SK-N-SH (cell line): ENCODE results near the gene HLA-DQA1.

ENCODE experiments used
- POLR2AphosphoS5 ChIP-seq: IDR thresholded peaks from 2 replicates; pipeline ENCODE4 v1.6.1; 2012; ENCODE audit warnings: low read depth, low read length
- RAD21 ChIP-seq: IDR thresholded peaks from 2 replicates; pipeline ENCODE4 v1.6.1; 2012; ENCODE audit warnings: mild to moderate bottlenecking, low read length
- RCOR1 ChIP-seq: fragments of 150-350 bp; IDR thresholded peaks from 2 replicates; pipeline ENCODE4 v1.6.1; 2017; ENCODE audit warnings: antibody characterized with exemption, low read length
- RFX5 ChIP-seq: IDR thresholded peaks from 2 replicates; pipeline ENCODE4 v1.6.1; 2012; ENCODE audit warnings: mild to moderate bottlenecking, improper control_type of control experiment, low read length
- TF ChIP-seq, protein P1 (sequence below): fragments of 200-600 bp; sonication (generic); IDR thresholded peaks from 2 replicates; pipeline ENCODE4 v1.6.1; 2017; ENCODE audit warnings: antibody characterized with exemption, mild to moderate bottlenecking, moderate library complexity
- TF ChIP-seq, protein P2 (sequence below): IDR thresholded peaks from 2 replicates; pipeline ENCODE4 v1.4.0; 2012; ENCODE audit warnings: low read depth
- TF ChIP-seq, protein P3 (sequence below): IDR thresholded peaks from 2 replicates; pipeline ENCODE4 v1.4.0; 2012; ENCODE audit warnings: low read depth, borderline replicate concordance

GRCh38 chr6:32668226-32668747 is 31.1 kb downstream of the HLA-DQA1 start:
- no peak for TF ChIP-seq POLR2AphosphoS5
- TF ChIP-seq, protein P1, sequence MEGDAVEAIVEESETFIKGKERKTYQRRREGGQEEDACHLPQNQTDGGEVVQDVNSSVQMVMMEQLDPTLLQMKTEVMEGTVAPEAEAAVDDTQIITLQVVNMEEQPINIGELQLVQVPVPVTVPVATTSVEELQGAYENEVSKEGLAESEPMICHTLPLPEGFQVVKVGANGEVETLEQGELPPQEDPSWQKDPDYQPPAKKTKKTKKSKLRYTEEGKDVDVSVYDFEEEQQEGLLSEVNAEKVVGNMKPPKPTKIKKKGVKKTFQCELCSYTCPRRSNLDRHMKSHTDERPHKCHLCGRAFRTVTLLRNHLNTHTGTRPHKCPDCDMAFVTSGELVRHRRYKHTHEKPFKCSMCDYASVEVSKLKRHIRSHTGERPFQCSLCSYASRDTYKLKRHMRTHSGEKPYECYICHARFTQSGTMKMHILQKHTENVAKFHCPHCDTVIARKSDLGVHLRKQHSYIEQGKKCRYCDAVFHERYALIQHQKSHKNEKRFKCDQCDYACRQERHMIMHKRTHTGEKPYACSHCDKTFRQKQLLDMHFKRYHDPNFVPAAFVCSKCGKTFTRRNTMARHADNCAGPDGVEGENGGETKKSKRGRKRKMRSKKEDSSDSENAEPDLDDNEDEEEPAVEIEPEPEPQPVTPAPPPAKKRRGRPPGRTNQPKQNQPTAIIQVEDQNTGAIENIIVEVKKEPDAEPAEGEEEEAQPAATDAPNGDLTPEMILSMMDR, result no peak
- peak; percentile 95 for TF ChIP-seq RFX5
- no peak for TF ChIP-seq RAD21
- TF ChIP-seq RCOR1, result no peak
- TF ChIP-seq, protein P2, sequence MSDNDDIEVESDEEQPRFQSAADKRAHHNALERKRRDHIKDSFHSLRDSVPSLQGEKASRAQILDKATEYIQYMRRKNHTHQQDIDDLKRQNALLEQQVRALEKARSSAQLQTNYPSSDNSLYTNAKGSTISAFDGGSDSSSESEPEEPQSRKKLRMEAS, result no peak
- TF ChIP-seq, protein P3, sequence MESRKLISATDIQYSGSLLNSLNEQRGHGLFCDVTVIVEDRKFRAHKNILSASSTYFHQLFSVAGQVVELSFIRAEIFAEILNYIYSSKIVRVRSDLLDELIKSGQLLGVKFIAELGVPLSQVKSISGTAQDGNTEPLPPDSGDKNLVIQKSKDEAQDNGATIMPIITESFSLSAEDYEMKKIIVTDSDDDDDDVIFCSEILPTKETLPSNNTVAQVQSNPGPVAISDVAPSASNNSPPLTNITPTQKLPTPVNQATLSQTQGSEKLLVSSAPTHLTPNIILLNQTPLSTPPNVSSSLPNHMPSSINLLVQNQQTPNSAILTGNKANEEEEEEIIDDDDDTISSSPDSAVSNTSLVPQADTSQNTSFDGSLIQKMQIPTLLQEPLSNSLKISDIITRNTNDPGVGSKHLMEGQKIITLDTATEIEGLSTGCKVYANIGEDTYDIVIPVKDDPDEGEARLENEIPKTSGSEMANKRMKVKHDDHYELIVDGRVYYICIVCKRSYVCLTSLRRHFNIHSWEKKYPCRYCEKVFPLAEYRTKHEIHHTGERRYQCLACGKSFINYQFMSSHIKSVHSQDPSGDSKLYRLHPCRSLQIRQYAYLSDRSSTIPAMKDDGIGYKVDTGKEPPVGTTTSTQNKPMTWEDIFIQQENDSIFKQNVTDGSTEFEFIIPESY, result no peak
